GM19193 (cell line): ENCODE data around the gene EYA3.

ENCODE experiments used
- POLR2A ChIP-seq: IDR thresholded peaks from 4 replicates; pipeline ENCODE4 v1.6.1; 2011; ENCODE audit not compliant: insufficient read depth, insufficient read length; ENCODE audit errors: extremely low read depth

The EYA3 gene, protein sequence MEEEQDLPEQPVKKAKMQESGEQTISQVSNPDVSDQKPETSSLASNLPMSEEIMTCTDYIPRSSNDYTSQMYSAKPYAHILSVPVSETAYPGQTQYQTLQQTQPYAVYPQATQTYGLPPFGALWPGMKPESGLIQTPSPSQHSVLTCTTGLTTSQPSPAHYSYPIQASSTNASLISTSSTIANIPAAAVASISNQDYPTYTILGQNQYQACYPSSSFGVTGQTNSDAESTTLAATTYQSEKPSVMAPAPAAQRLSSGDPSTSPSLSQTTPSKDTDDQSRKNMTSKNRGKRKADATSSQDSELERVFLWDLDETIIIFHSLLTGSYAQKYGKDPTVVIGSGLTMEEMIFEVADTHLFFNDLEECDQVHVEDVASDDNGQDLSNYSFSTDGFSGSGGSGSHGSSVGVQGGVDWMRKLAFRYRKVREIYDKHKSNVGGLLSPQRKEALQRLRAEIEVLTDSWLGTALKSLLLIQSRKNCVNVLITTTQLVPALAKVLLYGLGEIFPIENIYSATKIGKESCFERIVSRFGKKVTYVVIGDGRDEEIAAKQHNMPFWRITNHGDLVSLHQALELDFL

DNA sequence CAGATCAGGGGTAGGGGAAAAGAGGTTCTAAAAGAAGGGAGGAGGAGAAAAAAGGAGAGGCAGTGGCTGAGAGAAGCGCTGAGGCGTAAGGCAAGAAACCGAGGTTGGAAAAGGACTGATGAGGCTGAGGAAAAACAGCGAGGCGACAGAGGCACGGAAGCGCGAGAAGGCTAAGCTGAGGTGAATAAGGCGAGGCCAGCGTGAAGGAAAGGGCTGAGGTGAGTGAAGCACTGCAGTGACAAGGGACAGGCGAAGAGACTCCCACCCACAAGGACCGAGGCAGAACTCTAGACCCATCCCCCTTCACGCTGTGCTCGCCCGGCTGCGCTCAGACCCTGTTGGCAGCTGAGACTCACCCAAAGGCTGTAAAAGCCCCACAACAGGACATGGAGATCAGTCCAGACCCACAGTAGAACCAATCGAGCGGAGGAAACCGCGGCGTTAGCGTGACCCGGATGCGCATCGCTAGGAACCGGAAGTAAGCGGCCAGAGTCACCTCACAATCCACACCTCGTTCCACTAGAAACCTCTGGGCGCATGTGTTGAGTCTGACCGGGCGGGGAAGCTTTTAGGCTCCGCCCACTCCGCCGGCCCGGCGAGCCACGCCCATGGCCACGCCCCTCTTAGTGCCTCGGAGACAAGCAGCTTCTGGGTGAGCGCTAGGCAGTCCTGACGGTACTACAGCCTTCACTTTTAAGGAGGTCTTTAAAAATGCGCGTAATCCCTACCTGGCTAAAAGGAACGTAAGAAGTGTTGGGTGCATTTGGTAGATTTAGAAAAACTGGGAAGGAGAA lies at the start of gene EYA3:
Gene EYA3 (minus strand): TSS at position 443 of the 794 bp plus-strand sequence. CDS start 30,584 bp downstream, outside the sequence.
- peak; percentile 90 for TF ChIP-seq POLR2A

DNA sequence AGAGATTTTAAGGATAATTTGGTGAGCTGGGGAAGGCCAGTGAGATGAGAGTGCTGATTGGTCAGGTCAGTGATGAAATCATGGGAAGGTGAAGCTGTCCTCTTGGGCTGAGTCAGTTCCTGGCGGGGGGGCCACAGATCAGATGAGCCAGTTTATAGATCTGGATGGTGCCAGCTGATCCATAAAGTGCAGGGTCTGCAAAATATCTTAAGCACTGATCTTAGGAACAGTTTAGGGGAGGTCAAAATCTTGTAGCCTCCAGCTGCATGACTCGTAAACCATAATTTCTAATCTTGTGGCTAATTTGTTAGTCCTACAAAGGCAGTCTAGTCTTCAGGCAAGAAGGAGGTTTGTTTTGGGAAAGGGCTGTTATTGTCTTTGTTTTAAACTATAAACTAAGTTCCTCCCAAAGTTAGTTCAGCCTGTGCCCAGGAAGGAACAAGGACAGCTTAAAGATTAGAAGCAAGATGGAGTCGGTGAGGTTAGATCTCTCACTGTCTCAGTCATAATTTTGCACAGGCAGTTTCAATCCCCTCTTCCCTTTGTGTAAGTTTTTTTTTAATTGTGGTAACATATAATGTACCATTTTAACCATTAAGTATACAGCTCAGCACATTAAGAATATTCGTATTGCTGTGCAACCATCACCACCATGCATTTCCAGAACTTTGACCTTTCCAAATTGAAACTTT lies 48.7 kb upstream of the EYA3 start:
- no peak for TF ChIP-seq POLR2A

DNA sequence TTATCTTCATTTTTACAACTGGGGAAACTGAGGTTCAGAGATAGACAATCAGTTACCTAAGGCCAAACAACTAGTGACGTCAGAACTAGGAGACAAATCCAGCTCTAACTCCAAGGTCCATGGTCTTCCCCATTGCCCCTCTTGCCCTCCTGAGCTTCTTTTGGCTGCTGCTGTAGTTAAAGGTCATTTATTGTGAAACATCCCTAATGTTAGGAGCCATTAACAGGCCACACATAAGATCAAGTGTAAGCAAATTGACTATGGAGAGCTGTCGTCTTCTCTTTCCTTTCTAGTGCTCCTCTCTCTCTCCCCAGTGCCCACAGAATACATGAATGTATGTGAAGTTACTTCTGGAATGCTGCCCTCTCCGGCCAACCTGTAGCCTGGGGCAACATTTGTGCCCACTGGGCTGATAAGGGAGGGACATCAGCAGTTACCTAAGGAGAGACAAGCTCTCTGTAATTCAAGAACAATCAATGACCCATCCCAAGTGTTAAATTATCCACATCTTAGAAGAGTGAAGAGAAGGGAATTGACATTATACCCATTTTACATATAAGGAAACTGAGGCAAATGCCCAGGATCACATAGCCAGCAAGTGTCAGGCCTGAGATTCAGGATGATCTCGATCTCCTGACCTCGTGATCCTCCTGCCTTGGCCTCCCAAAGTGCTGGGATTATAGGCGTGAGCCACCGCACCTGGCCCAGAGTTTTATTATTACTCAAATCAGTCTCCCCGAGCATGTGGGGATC lies 47.9 kb upstream of the EYA3 start:
- no peak for TF ChIP-seq POLR2A

DNA sequence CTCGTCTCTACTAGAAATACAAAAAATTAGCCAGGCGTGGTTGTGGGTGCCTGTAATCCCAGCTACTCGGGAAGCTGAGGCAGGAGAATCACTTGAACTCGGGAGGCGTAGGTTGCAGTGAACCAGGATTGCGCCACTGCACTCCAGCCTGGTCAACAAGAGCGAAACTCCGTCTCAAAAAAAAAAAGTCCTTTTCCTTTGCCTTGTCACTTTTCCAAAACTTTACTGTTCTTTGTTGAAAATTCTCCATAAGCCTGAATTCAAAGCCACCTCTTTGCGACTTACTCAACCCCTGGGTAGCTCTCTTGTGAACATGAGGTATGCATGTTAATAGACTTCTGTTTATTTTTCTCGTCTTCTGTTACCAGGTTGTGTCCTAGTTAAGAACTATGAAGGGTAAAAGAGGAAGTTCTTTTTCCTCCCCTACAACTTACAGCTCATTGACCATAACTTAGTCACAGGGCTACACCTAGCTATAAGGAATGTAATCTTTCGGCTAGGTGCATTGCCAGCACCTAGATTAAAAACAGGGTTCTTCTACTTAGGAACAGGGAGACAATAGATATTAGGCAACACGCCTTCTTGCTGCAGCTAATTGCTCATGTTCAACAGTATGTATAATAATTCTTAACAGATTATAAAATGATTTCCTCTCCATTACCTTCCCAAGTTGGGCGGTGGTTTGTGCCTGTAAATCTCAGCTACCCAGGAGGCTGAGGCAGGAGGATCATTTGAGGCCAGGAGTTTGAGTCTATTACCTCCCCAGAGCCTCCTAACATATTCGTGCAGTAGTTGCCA lies 47.2 kb upstream of the EYA3 start:
- no peak for TF ChIP-seq POLR2A

DNA sequence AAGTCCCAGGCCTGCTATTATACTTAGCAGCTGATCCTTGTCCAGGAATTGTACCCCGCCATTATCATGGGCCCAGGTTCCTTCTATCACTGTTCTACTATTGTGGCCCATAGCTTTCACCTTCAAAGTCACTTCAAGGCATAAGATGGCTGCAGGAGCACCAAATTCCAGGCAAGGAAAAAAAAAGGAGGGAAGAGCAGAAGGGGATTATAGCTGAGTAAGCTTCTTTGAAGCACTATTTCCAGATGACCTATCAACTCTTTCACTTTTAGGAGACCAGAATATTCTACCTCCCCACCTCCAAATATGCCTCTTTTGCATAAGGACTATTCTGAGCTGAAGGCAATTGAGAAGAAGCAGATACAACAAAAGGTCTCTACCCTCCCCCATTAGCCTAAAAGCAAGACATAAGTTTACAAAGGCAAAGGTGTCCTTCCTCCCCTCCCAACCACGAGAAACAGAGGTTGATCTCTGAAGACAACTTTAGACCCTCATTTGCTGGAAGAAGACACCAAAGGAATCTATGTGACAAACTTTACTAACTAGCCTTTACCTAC lies 46.3 kb upstream of the EYA3 start:
- TF ChIP-seq POLR2A: no peak

DNA sequence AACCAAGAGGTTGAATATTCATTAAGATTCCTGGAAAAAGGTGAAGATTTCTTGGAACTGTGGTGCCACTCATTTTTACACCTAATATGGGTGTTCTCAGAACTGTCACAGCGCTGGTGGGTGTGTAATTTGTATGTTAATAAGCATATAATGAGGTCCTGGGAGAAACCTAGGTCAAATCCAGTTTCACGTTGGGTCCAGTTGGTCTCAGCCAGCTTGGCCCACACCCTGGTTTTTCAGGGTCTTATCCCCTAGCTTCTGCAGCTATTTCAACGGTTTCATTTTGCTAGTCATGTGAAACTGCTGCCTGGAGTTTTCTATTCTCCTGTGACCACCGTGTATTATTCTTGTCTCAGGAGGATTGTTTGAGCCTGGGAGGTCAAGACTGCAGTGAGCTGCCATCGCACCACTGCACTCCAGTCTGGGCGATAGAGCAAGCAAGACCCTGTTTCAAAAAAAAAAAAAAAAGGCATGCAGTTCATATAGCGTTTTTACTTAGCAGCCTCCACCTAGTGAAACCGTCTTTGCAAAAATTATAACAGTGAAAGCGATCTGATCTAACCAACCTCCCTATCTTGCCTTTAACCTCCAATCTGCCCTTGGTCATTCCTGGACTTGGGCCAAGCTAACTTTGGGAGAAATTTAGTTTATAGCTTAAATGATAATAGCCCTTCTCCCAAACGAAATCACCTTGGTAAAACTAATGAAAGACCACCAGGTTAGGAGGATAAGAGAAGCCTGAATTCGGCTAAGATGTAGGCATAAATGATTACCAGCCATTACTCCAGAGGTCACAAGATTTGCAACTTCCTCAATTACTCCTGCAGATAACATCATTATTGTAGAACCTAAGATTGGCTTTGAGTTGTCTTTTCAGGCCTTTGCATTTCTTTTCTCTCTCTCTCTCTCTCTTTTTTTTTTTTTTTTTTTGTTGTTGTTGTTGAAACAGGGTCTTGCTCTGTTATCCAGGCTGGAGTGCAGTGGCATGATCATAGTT lies 44.1 kb upstream of the EYA3 start:
- TF ChIP-seq POLR2A: no peak

DNA sequence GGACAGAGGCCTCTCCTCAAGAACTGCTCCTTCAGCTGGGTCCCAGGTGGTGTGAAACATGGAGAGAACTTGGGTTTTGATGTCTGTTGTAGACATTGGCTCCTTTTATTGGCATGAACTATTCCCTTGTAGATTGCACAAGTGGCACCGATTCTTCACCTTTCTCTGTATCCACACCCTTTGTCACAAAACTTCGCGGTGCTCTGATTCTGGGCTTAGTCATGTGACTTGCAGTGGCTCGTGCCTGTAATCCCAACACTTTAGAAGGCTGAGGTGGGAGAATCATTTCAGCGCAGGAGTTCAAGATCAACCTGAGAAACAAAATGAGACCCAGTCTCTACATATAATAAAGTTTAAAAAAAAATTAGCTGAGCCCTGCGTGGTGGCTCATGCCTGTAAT lies 42.5 kb upstream of the EYA3 start:
- TF ChIP-seq POLR2A: no peak

DNA sequence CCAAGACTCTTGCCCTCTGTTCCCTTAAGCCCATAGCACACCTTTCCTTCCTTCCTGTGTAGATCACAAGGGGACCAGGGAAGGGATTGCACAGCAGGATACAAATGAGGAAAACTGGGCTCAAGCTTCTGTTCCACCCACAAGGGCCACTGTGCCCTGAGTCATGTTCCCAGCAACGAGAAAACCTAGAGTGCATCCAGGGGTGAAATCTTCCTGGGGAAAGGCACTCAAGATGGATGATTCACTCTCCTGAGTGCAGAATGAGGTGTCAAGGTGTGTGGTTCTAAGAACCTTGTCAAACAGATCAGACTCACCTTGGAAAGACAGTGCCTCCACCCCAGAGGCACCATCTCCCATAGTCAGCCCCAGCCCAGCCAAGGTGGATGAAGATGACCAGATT lies 40.7 kb upstream of the EYA3 start:
- TF ChIP-seq POLR2A: no peak

DNA sequence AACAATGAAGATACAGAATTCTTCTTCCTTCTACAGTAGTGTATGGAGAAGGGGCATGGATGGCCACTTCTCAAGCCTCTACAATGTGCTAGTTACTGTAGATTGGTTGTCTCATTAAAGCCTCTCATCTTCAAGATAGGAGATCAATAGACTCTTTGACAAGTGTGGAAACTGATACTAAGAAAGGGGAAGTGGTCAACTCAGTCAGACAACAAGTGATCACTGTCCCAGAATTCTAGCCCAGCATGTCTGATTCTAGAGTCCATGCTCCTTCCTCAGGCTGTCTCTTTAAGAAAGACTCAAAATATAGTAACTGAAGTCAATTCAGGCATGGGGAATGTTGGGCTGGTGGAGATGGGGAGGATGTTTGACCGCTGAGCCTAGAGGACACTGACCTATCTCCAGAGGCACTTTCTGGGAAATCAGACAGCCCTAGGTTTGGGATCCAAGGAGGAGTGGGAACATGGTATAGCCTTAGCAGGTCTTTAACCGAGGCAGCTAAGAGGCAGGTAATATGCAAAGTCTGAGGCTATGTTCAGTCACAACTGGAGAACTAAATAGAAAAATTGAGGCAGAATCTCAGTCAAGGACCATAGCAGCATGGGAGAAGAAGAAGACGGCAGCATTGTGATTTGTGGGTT lies 39.3 kb upstream of the EYA3 start:
- TF ChIP-seq POLR2A: no peak

DNA sequence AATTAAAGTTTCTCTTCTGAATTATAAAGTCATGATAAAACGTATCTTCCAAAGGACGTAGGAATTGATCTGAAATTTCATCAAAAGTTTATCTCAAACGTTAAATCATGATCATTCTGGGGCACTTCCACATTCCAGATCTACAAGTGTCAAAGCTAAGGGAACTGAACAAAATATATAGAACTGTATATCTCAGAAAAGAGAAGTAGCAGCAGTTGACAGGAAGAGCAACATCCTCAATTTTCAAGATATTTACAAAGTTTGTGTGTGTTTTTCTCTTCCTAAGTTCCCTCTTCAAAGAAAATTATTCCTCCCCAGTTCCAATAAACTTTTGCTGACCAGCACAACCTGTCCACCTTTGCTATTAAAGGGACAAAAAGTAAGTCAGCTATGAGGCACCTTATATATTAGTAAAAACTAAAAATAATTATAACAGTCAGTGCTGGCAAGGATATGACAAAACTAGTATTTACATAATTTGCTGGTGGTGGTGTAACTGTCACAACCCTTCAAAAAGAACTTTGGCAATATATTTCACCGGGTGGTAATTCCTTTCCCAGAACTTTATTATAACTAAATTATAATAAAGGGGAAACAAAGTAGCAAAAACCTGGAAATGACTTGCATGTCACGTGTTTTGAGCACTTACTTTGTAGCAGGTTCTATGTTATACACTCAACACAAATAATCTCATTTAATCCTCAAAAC lies 38.5 kb upstream of the EYA3 start:
- no peak for TF ChIP-seq POLR2A

DNA sequence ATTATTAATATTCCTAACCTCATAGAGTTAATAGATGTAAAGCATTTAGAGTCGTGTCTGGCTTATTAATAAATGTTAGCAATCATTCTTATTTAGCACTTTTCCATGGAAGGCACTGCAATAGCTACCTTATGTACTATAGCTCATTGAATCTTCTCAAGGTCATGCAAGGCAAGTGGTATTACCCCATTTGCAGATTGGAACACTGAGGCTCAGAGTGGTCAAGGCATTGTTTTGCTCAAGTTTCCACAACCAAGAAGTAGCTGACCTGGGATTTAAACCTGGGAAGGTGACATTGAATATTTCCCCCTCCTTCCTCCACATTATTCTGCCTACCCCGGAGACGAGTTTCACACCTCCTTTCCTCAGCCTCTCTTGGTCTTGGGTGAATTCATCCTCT lies 37.8 kb upstream of the EYA3 start:
- TF ChIP-seq POLR2A: no peak
